Nephron (organoid): ENCODE data around the gene SSNA1.

ENCODE experiments used
- H3K27ac Mint-ChIP-seq, 3 experiments: 2 replicates each; pipeline ENCODE4 v1.8.0; 2020; ENCODE audit warnings: mixed read lengths in 3 of 3, mild to moderate bottlenecking in 2 of 3, moderate library complexity in 1 of 3
- H3K27me3 Mint-ChIP-seq: 2 replicates; pipeline ENCODE4 v1.8.0; 2021; ENCODE audit warnings: low read depth, mild to moderate bottlenecking, moderate library complexity, mixed read lengths
- H3K36me3 Mint-ChIP-seq: 2 replicates; pipeline ENCODE4 v1.8.0; 2020; ENCODE audit warnings: low read depth, mixed read lengths
- H3K4me1 Mint-ChIP-seq: 2 replicates; pipeline ENCODE4 v1.8.0; 2020; ENCODE audit warnings: mixed read lengths
- H3K4me3 Mint-ChIP-seq, 3 experiments: 2 replicates each; pipeline ENCODE4 v1.8.0; 2020; ENCODE audit warnings: mild to moderate bottlenecking in 3 of 3, mixed read lengths in 3 of 3, moderate library complexity in 2 of 3
- H3K9me3 Mint-ChIP-seq: 2 replicates; pipeline ENCODE4 v1.8.0; 2020; ENCODE audit warnings: mixed read lengths
- TF ChIP-seq, protein P1 (sequence below), 3 experiments: fragments of 200-600 bp; sonication (generic); IDR thresholded peaks; one replicate each; pipeline ENCODE4 v1.5.0; 2021; ENCODE audit warnings: antibody characterized with exemption in 3 of 3; ENCODE audit not compliant: unreplicated experiment in 3 of 3

The SSNA1 gene

DNA sequence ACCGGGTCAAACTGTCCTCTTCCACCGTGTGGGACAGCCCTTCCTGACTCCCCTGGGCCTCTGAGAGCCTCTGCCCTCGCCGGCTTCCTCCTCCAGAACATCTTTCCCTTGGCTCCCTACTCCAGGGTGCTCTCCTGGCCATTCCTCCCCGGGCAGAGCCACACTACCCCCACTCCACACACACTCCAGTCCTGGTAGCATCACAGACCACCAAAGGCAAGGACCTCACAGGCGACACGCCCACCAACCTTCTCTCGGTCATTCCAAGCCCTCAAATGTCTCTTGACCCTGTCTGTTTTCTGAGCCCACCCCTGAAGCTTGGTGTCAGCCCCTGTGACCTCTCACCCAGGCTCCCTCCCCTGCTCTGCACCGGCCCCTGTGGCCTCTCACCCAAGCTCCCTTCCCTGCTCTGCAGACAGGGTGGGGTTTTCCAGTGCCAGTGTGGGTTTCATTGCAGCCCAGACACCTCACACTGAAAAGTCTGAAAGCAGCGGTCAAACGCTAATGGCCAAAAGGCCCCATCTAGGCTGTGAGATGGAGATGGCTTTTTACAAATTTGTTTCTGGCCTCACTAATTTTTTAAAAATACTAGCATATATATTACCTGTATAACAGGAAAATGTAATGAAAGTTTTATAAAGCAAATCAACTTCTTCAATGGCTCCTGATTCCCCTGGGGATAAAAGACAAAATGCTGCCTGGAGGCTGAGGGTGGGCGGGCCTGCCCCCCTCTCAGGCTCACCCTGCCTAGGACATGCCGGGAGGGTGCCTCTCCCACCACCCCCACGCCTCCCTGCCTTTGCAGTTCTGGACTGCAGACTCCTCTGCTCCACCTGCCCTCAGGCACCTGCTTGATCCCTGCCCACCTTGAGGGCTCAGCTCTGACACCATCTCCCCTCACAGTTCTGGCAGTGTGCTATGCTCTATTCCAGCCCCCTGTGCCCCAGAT, 29.1 kb upstream of the SSNA1 start:
- H3K36me3 Mint-ChIP-seq = no peaks in the 10 kb centered on the region
- no peaks in the 10 kb centered on the region for H3K4me1 Mint-ChIP-seq
- TF ChIP-seq, protein P1, sequence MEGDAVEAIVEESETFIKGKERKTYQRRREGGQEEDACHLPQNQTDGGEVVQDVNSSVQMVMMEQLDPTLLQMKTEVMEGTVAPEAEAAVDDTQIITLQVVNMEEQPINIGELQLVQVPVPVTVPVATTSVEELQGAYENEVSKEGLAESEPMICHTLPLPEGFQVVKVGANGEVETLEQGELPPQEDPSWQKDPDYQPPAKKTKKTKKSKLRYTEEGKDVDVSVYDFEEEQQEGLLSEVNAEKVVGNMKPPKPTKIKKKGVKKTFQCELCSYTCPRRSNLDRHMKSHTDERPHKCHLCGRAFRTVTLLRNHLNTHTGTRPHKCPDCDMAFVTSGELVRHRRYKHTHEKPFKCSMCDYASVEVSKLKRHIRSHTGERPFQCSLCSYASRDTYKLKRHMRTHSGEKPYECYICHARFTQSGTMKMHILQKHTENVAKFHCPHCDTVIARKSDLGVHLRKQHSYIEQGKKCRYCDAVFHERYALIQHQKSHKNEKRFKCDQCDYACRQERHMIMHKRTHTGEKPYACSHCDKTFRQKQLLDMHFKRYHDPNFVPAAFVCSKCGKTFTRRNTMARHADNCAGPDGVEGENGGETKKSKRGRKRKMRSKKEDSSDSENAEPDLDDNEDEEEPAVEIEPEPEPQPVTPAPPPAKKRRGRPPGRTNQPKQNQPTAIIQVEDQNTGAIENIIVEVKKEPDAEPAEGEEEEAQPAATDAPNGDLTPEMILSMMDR (IDR thresholded peaks at IDR 0.05; ENCODE audit: unreplicated experiment in 3 of 3) = no peak
- H3K27ac Mint-ChIP-seq = no peak overlapping the region
- H3K27me3 Mint-ChIP-seq = peaks cover 93% of the 10 kb centered on the region
- H3K9me3 Mint-ChIP-seq = no peaks in the 10 kb centered on the region
- H3K4me3 Mint-ChIP-seq = no peak overlapping the region

DNA sequence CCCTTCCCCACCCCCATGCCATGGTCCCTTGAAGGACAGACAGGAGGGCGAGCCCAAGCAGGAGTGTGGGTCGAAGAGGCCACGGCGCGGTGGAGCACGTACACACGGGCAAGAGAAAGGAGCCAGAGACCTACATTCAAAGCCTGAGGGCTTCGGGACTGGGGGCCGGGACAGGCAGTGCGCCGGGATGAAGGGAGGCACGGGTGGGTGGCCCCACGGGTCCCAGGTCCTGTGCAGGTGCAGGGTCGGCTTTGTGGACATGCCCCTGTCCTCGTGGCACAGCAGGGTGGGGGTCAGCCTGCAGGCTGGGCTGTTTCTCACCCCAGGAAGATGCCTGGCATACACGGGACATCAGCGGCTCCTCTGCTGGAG, 28.4 kb upstream of the SSNA1 start:
- H3K27me3 Mint-ChIP-seq = peaks cover 93% of the 10 kb centered on the region
- TF ChIP-seq, protein P1 (IDR thresholded peaks at IDR 0.05; ENCODE audit: unreplicated experiment in 3 of 3) = no peak
- H3K4me3 Mint-ChIP-seq = no peak overlapping the region
- no peak overlapping the region for H3K27ac Mint-ChIP-seq
- no peaks in the 10 kb centered on the region for H3K36me3 Mint-ChIP-seq
- H3K4me1 Mint-ChIP-seq = no peaks in the 10 kb centered on the region
- H3K9me3 Mint-ChIP-seq = no peaks in the 10 kb centered on the region

DNA sequence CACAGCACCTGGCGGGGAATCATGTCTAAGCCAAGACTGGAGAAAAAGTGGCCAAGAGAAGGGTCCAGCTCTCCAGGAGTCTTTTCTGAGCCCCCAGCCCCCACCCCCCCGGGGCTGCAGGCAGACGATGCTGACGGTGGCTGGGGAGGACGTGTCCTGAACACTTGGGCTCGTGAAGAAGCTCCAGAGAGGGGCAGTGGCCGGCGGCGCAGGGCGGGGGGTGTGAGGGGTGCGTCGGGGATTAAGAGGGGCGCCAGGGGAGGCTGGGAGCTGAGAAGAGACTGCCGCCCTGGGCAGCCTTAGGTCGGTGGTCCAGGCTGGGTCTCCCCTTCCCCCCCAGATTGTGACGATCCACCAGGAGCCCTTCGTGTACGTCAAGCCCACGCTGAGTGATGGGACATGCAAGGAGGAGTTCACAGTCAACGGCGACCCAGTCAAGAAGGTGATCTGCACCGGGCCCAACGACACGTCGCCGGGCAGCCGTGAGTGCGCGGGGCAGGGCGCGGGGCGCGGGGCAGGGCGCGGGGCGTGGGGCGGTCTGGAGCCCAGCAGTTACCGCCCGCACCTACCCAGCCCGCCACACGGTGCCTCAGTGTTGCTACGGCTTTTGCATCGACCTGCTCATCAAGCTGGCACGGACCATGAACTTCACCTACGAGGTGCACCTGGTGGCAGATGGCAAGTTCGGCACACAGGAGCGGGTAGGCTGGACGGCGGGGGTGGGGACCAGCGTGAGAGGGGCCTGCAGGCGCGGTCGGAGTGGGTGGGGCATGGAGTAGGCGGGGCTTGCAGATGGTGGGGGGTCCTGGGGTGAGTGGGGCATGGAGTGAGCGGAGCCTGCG, 27.5 kb upstream of the SSNA1 start:
- Mint-ChIP-seq H3K4me1 (no peaks in the 10 kb centered on the region), H3K27ac (no peak overlapping the region), H3K27me3 (peaks cover 93% of the 10 kb centered on the region), H3K9me3 (no peaks in the 10 kb centered on the region), H3K4me3 (no peak overlapping the region), H3K36me3 (no peaks in the 10 kb centered on the region)
- TF ChIP-seq, protein P1 (IDR thresholded peaks at IDR 0.05; ENCODE audit: unreplicated experiment in 3 of 3) = no peak

DNA sequence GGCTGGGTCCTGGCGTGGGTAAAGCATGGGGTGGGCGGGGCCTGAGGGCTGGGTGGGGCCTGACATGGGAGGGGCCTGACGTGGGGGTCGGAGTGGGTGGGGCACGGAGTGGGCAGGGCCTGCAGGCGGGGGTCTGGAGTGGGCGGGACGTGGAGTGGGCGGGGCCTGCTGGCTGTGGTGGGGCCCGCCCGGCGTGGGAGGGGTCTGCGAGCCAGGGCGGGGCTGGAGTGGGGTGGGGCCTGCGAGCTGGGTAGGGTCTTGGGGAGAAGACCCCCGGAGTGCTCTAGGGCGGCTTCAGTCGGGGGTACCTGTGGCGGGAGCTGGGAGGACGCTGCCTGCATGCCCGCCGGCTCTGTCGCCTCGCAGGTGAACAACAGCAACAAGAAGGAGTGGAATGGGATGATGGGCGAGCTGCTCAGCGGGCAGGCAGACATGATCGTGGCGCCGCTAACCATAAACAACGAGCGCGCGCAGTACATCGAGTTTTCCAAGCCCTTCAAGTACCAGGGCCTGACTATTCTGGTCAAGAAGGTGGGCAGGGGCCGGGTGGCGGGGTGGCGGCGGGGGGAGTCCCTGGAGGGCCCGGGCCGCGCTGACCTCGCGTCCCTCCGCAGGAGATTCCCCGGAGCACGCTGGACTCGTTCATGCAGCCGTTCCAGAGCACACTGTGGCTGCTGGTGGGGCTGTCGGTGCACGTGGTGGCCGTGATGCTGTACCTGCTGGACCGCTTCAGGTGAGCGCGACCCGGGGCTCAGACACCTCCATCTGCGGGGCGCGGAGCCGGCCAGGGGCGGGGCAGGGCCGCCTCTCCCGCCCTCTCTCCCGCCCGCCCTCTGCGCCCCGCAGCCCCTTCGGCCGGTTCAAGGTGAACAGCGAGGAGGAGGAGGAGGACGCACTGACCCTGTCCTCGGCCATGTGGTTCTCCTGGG, 26.7 kb upstream of the SSNA1 start:
- Mint-ChIP-seq H3K36me3 (no peaks in the 10 kb centered on the region), H3K27ac (no peak overlapping the region), H3K4me3 (no peak overlapping the region), H3K9me3 (no peaks in the 10 kb centered on the region), H3K27me3 (peaks cover 93% of the 10 kb centered on the region), H3K4me1 (no peaks in the 10 kb centered on the region)
- TF ChIP-seq, protein P1 (IDR thresholded peaks at IDR 0.05; ENCODE audit: unreplicated experiment in 3 of 3) = no peak

DNA sequence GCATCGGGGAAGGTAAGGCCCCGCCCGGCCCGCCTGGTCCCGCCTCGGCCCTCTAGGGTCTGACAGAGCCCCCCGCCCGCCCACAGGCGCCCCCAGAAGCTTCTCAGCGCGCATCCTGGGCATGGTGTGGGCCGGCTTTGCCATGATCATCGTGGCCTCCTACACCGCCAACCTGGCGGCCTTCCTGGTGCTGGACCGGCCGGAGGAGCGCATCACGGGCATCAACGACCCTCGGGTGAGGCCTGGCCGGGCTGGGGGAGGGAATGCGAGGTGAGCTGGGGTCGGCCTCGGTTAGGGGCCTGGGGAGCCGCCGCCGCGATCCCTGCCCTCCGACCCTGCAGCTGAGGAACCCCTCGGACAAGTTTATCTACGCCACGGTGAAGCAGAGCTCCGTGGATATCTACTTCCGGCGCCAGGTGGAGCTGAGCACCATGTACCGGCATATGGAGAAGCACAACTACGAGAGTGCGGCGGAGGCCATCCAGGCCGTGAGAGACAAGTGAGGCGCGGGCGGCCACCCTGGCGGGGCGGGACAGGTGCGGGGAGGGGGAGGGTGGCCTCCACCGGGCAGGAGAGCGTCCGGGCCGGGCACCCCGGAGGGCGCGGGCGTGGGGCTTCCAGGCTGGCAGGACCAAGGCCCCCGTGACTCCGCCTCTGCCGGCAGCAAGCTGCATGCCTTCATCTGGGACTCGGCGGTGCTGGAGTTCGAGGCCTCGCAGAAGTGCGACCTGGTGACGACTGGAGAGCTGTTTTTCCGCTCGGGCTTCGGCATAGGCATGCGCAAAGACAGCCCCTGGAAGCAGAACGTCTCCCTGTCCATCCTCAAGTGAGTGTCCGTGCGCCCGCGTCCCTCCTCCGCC, 25.7 kb upstream of the SSNA1 start:
- H3K36me3 Mint-ChIP-seq = no peaks in the 10 kb centered on the region
- H3K27me3 Mint-ChIP-seq = peaks cover 93% of the 10 kb centered on the region
- peak overlapping the region in 2 of 3 experiments; percentile 48 to 67 for H3K4me3 Mint-ChIP-seq
- H3K9me3 Mint-ChIP-seq = no peaks in the 10 kb centered on the region
- TF ChIP-seq, protein P1 (IDR thresholded peaks at IDR 0.05; ENCODE audit: unreplicated experiment in 3 of 3) = peak in 1 of 3 experiments; percentile 25
- no peak overlapping the region for H3K27ac Mint-ChIP-seq
- no peaks in the 10 kb centered on the region for H3K4me1 Mint-ChIP-seq
